ENCODE results near the gene KRT79. TPM values are rescaled to one million over a fixed set of nuclear protein-coding genes. Genes with fewer than 3 reads are reported as not detected.
"Not testable (repeated sequence)": the region's sequence is repeated elsewhere in the genome, so short reads cannot be mapped to it uniquely, and the experiment has no call there.

Gene KRT79
- total RNA-seq, 1 experiment from 2014 or later: not detected

DNA sequence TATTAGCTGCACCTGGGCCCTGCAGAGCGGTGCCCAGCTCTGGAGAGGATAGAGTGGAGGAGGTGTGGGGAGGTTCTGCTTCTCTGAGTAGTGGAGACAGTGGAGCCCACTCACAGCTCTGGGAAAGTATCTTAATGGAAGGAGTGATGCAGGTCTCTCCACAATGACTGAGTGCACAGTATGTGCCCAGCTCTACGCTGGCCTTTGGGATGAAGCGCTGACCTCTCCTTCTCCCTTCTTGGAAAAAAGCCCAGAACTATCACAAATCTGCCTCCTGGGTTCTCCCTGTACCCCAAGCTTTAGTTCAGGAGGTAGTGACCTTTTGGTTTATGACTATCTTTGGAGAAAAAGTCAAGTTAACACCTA is 37.7 kb downstream of the KRT79 start:
- Mint-ChIP-seq H3K36me3 (ENCODE audit: insufficient read depth, unreplicated experiment) (no peaks in the 10 kb centered on the region), H3K9me3 (ENCODE audit: low read depth, unreplicated experiment) (no peaks in the 10 kb centered on the region), H3K27ac (ENCODE audit: unreplicated experiment) (no peak overlapping the region), H3K4me1 (ENCODE audit: low read depth, unreplicated experiment) (peaks cover 26% of the 10 kb centered on the region), H3K27me3 (ENCODE audit: unreplicated experiment) (no peaks in the 10 kb centered on the region), H3K4me3 (ENCODE audit: low read depth, unreplicated experiment) (no peak overlapping the region)
- CTCF ChIA-PET: no interaction called here
- BruUV-seq (replicated peaks): no TSS peak
- DNase-seq: no peak
- intact Hi-C loops (cut with micrococcal nuclease; ENCODE audit: unreplicated experiment): no loop called here
- TF ChIP-seq CTCF (IDR thresholded peaks at IDR 0.05; ENCODE audit: unreplicated experiment): no peak

- DNase-seq: no peak
- intact Hi-C loops (cut with micrococcal nuclease; ENCODE audit: unreplicated experiment): no loop called here
- H3K27ac Mint-ChIP-seq (ENCODE audit: unreplicated experiment): no peak within 1 kb of the TSS
- BruUV-seq (replicated peaks): no TSS peak
- CTCF ChIA-PET: no interaction called here
- H3K4me3 Mint-ChIP-seq (ENCODE audit: low read depth, unreplicated experiment): no peak within 1 kb of the TSS
- no peaks in the 10 kb centered on the region for H3K27me3 Mint-ChIP-seq (ENCODE audit: unreplicated experiment)
- no peaks in the 10 kb centered on the region for H3K36me3 Mint-ChIP-seq (ENCODE audit: insufficient read depth, unreplicated experiment)
- TF ChIP-seq CTCF (IDR thresholded peaks at IDR 0.05; ENCODE audit: unreplicated experiment): no peak
- H3K4me1 Mint-ChIP-seq (ENCODE audit: low read depth, unreplicated experiment): peaks cover 26% of the 10 kb centered on the region
- H3K9me3 Mint-ChIP-seq (ENCODE audit: low read depth, unreplicated experiment): no peaks in the 10 kb centered on the region
These were observed 38.2 kb downstream of the KRT79 start, which contains the start of gene KRT3 for GRCh38 chr12:52795694-52796428. KRT3 (minus strand) TSS chr12:52796117; CDS start chr12:52796042, 75 bp downstream.

DNA sequence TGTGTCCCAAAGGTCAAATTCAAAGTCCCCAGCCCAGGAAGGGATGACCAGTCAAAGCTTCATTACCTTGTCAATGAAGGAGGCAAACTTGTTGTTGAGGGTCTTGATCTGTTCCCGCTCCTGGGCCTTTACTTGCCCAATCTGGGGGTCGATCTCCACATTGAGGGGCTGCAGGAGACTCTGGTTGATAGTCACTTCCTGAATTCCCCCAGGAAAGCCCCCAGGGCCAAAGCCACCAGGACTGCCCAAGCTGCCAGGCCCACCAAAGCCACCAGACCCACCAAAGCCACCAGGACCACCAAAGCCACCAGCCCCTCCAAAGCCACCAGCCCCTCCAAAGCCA is 38.8 kb downstream of the KRT79 start:
- intact Hi-C loops (cut with micrococcal nuclease; ENCODE audit: unreplicated experiment): not testable (repeated sequence)

GRCh38 chr12:52794479-52795331 is 39.4 kb downstream of the KRT79 start:
- no peak for DNase-seq
- Mint-ChIP-seq H3K27ac (ENCODE audit: unreplicated experiment) (no peak overlapping the region), H3K4me3 (ENCODE audit: low read depth, unreplicated experiment) (no peak overlapping the region), H3K4me1 (ENCODE audit: low read depth, unreplicated experiment) (peaks cover 18% of the 10 kb centered on the region), H3K36me3 (ENCODE audit: insufficient read depth, unreplicated experiment) (no peaks in the 10 kb centered on the region), H3K27me3 (ENCODE audit: unreplicated experiment) (peaks cover 10% of the 10 kb centered on the region), H3K9me3 (ENCODE audit: low read depth, unreplicated experiment) (no peaks in the 10 kb centered on the region)
- CTCF ChIA-PET: no interaction called here
- no TSS peak for BruUV-seq (replicated peaks)
- no peak for TF ChIP-seq CTCF (IDR thresholded peaks at IDR 0.05; ENCODE audit: unreplicated experiment)
- intact Hi-C loops (cut with micrococcal nuclease; ENCODE audit: unreplicated experiment): no loop called here

More for the DNA sequence above, 38.8 kb downstream of the KRT79 start:
- H3K36me3 Mint-ChIP-seq (ENCODE audit: insufficient read depth, unreplicated experiment); H3K9me3 Mint-ChIP-seq (ENCODE audit: low read depth, unreplicated experiment); CTCF ChIA-PET; H3K27me3 Mint-ChIP-seq (ENCODE audit: unreplicated experiment); DNase-seq; BruUV-seq (replicated peaks); H3K4me3 Mint-ChIP-seq (ENCODE audit: low read depth, unreplicated experiment); H3K27ac Mint-ChIP-seq (ENCODE audit: unreplicated experiment): not testable (repeated sequence)
- H3K4me1 Mint-ChIP-seq (ENCODE audit: low read depth, unreplicated experiment): peaks cover 24% of the 10 kb centered on the region
